Measurements from ENCODE around the gene SRRM4. TPM values are rescaled to one million over a fixed set of nuclear protein-coding genes. Genes with fewer than 3 reads are reported as not detected.

SRRM4 gene
- total RNA-seq, 4 donors from 2014 or later: not detected

- no peak for TF ChIP-seq CTCF (IDR thresholded peaks at IDR 0.05)
- DNase-seq (ENCODE audit: low spot score) (no peak), ATAC-seq (ENCODE audit: low FRiP score) (no peak)
These were observed 176.6 kb downstream of the SRRM4 start for GRCh38 chr12:119157978-119158377.

GRCh38 chr12:119158402-119158801, 177.1 kb downstream of the SRRM4 start:
- TF ChIP-seq CTCF (IDR thresholded peaks at IDR 0.05): no peak
- DNase-seq (ENCODE audit: low spot score) (no peak), ATAC-seq (ENCODE audit: low FRiP score) (no peak)

DNA sequence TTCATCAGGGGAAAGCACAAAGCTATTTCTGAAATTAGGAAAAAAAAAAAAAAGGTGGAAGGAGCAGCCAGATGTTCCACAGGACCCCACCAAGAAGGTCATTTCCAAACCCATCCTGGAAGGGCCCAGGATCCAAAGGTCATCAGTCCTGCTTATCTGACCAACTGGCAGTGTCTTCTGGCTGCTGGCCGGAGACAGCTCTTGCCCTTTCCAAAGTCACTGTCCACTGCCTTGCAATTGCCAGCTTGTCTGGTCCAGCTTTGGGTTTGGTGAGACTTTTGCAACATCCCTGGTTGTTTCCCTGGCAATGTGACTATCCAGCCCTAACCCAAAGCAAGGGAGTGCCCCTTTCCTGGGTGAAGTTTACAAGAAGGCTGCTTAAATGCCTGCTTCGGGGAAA, 178.5 kb downstream of the SRRM4 start:
- no peak for TF ChIP-seq CTCF (IDR thresholded peaks at IDR 0.05)
- DNase-seq (ENCODE audit: low spot score): no peak

DNA sequence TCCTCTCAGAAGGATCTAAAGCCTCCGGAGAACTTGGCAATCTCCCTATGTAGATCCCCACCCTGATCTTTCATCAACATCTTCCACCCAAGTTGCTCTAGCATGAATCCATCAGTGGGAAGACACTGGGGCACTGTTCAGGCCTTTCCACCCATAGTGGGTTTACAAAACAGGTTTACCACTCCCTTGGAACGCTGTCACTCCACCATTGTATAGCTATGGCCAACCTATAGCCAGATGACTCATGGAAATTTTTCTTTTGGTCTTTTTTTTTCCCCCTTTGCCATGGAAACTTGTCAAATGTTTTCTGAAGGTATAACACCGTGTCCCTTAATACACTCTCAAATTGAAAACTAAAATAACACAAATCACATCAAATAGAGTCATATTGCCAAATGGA, 186.6 kb downstream of the SRRM4 start:
- no peak for DNase-seq (ENCODE audit: low spot score)
- no peak for TF ChIP-seq CTCF (IDR thresholded peaks at IDR 0.05)
- ATAC-seq (ENCODE audit: low FRiP score): no peak

More for the DNA sequence above, 178.5 kb downstream of the SRRM4 start:
- no peak for ATAC-seq (ENCODE audit: low FRiP score)

DNA sequence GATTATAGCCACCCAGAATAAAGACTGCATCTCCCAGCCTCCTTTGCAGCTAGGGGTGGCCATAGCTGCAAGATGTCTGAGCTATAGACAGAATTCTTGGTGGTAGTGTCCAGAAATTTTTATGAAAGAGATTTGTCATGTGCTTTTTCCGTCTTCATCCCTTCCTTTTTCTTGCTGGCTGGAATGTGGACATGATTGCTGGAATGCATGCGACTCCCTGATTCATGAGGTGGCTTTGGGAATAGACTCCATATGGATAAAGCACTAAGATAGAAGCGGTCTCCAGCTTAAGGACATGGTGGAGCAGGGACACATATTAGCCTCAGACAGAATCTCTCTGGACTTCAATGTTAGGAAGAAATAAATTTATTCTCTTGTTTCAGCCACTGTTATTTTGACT, 187.4 kb downstream of the SRRM4 start:
- ATAC-seq (ENCODE audit: low FRiP score) (no peak), DNase-seq (ENCODE audit: low spot score) (no peak)

DNA sequence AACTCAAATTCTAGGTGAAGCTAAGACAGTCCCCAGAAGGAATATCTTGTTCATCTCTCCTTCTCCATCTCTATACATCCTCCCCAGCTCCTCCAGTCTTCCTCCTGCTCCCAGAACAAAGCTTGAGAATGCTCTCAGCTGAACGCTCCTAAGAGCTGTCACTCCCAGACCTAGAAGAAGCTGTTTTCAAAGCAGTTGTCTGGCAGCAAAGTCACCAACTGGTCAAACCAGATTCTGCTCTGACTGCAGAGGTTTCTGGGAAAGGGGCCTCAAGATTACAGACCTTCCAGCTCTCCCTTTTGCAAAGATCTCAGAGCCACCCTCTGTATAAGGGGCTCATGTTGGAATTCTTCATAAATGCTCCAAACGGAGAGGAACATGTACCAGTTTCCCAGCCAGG, 187.8 kb downstream of the SRRM4 start:
- DNase-seq (ENCODE audit: low spot score) (no peak), ATAC-seq (ENCODE audit: low FRiP score) (no peak)
- no peak for TF ChIP-seq CTCF (IDR thresholded peaks at IDR 0.05)

More for the DNA sequence above, 187.4 kb downstream of the SRRM4 start:
- no peak for TF ChIP-seq CTCF (IDR thresholded peaks at IDR 0.05)

DNA sequence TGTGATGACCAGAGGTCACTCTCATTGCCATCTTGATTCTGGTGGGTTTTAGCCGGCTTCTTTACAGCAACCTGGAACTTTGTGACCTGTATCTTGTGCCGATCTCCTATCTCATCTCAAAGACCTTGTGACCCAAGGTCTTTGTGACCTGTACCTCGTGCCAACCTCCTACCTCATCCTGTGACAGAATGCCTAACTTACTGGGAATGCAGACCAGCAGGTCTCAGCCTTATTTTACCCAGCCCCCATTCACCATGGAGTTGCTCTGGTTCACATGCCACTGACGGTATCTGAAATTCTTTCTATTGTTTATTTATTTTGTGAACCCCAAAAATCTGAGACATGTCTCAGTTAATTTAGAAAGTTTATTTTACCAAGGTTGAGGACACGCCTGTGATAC, 189.9 kb downstream of the SRRM4 start:
- DNase-seq (ENCODE audit: low spot score): no peak
- no peak for TF ChIP-seq CTCF (IDR thresholded peaks at IDR 0.05)
- ATAC-seq (ENCODE audit: low FRiP score): no peak
